ENCODE measurements around the gene TTC4.

The TTC4 gene

GRCh38 chr1:54782156-54782555 is 66.5 kb downstream of the TTC4 start:
- no peak for DNase-seq (ENCODE audit: low spot score)

GRCh38 chr1:54782588-54782987 is 66.9 kb downstream of the TTC4 start:
- no peak for DNase-seq (ENCODE audit: low spot score)

- DNase-seq (ENCODE audit: low spot score) = no peak
Observed at GRCh38 chr1:54784066-54784465, 68.4 kb downstream of the TTC4 start.

DNA sequence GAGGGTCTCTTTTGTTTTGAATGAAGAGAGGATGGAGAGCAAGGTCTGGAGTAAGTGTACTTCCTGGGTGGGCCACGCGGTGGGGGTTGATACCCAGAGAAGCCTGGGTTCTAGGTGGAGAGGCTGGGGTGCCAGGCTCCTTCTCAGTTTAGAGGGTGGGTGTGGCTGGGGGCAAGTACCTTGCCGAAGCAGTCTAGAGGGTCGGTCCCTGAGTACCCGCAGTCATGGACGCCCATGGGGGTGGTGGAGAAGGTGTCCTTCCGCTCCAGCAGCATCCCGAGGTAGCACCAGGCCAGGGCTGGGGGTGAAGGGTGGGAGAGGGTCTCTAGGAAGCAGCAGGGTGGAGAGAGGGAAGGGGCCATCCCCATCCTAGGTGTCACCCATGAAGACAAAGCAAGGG is 71.1 kb downstream of the TTC4 start:
- no peak for DNase-seq (ENCODE audit: low spot score)

DNA sequence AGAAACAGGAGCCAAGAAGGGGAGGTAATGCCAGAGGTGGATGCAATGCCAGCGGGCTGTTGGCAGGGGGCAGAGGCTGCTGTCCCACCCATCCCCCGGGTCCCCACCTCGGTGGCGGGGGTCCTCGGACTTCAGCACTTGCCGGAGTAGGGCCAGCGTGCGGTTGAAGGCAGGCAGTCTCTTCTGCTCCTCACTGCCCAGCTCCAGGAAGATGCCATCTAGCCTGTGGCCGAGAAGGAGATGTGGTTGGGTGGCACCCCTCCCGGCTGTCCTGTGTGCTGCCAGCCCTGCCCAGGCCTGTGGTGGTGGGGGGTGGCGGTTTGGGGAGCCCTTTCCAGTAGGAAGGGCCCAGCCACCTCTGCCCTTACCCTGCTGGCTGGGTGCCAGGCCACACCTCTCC is 71.9 kb downstream of the TTC4 start:
- DNase-seq (ENCODE audit: low spot score) = no peak

- no peak for DNase-seq (ENCODE audit: low spot score)
Observed at GRCh38 chr1:54788459-54788858, 72.8 kb downstream of the TTC4 start.

DNA sequence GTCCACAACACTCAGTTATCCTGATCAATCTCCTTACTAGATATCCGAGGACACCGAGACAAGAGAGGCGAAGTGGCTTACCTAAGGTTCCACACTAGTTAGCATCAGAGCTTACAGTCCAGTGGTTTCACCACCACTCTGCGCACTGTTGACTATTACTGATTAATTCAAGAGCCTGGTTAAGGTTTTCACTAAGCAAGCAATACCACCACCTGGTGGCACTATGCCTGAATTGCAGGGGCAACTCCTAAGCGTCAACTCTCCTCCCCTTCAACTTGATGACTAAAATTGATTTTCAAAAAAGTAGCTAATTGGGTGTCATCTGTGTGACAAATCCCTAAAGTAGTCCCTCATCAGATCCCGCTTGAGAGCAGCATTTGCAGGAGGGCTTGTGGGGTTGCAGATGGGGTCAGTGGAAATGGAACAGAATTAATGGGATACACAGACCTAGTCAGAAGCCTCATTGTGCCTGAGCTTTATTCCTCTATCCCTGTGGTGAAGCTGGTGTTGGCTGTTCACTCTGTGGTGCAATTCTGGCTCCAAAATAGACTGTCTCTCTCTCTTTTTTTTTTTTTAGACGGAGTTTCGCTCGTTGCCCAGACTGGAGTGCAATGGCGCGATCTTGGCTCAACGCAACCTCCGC is 76.3 kb downstream of the TTC4 start:
- no peak for DNase-seq (ENCODE audit: low spot score)

Data from left forelimb (tissue), 1 donor.